ENCODE measurements around the gene PDE4D. TPM values are rescaled to one million over a fixed set of nuclear protein-coding genes. Genes with fewer than 3 reads are reported as not detected.
"Not testable (repeated sequence)": the region's sequence is repeated elsewhere in the genome, so short reads cannot be mapped to it uniquely, and the experiment has no call there.

The PDE4D gene
- total RNA-seq, 4 donors from 2014 or later: 14.7 to 36.3 (median 24.7) TPM

DNA sequence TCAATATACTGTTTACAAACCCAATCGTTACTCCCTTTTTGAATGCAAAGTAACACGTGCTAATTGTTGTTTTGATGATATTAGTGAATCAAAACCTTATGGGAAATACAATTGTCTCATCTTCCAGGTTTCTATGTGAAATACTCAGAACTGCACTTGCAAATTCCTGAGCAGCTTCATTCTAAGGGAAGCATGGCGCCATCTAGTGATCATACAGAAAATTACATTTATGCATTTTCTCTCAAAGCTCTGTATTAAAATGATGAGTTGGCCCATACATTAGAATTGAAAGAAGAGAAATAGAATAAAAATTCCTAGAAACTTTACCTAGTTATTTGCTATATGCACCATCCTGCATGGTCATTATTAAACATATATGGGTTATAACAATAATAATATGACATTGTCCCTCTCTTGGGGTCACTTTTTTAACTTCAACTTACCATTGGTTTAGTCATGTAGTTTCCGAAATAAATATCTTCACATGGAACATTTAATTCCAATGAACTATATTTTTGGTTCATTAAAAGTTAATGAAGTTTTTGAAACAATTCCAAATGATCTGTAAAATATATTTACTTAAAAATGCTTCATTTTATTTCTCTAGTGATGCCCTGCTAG lies 220.0 kb downstream of the PDE4D start:
- Histone ChIP-seq H3K27ac (no peak overlapping the region), H3K36me3 (no peaks in the 10 kb centered on the region), H3K27me3 (no peaks in the 10 kb centered on the region), H3K9me3 (no peaks in the 10 kb centered on the region), H3K4me3 (replicated peaks in 1 of 3) (no peak overlapping the region), H3K4me1 (no peaks in the 10 kb centered on the region)
- intact Hi-C loops (cut with DNase I): loop anchor here (5.0 to 10.0 kb wide), 2 partner anchors 169 to 286 kb away; no protein-coding TSS in a partner anchor
- 24% methylated on average over 4 of the region's 4 CpGs for WGBS, 2 donors
- no peak for TF ChIP-seq POLR2A (IDR thresholded peaks at IDR 0.05)
- TF ChIP-seq, protein P1, sequence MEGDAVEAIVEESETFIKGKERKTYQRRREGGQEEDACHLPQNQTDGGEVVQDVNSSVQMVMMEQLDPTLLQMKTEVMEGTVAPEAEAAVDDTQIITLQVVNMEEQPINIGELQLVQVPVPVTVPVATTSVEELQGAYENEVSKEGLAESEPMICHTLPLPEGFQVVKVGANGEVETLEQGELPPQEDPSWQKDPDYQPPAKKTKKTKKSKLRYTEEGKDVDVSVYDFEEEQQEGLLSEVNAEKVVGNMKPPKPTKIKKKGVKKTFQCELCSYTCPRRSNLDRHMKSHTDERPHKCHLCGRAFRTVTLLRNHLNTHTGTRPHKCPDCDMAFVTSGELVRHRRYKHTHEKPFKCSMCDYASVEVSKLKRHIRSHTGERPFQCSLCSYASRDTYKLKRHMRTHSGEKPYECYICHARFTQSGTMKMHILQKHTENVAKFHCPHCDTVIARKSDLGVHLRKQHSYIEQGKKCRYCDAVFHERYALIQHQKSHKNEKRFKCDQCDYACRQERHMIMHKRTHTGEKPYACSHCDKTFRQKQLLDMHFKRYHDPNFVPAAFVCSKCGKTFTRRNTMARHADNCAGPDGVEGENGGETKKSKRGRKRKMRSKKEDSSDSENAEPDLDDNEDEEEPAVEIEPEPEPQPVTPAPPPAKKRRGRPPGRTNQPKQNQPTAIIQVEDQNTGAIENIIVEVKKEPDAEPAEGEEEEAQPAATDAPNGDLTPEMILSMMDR (IDR thresholded peaks at IDR 0.05): peak; percentile 43 to 89 (median 76)
- no peak for DNase-seq

DNA sequence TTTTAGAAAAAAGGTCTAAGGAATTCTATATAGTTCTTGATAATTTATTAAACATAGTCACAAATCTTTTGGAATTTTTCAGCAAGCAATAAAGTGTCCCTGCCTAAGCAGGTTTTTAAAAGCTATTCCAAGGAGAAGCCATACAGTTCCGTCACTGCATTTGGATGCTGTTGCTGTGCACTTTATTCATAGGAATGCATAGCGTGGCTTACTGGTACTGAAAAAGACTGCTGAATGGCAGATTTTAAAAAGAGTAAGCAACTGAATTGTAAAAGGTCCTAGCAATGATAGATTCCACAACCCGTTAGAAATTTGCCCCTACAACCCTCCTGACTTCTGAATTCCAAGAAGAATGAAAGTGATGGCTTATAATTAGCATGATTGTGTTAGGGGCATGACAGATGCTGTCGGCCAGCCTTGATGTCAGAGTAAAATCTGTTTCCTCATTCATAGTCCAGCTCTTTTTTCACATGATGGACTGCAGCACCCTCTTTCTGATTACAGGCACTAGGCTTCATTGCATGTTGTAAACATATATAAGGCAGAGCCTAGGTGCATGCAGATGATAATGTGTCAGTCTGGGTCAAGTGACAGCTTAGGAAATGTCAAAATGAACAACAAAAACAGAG lies 227.0 kb downstream of the PDE4D start:
- 85 to 86% methylated on average over 4 of the region's 4 CpGs for WGBS, 2 donors
- intact Hi-C loops (cut with DNase I): no loop called here
- no peaks in the 10 kb centered on the region for H3K4me1 ChIP-seq
- H3K4me3 ChIP-seq (replicated peaks in 1 of 3): no peak overlapping the region
- TF ChIP-seq, protein P1 (IDR thresholded peaks at IDR 0.05): no peak
- TF ChIP-seq POLR2A (IDR thresholded peaks at IDR 0.05): no peak
- no peaks in the 10 kb centered on the region for H3K9me3 ChIP-seq
- no peak overlapping the region for H3K27ac ChIP-seq
- H3K27me3 ChIP-seq: no peaks in the 10 kb centered on the region
- no peak for DNase-seq
- H3K36me3 ChIP-seq: no peaks in the 10 kb centered on the region

DNA sequence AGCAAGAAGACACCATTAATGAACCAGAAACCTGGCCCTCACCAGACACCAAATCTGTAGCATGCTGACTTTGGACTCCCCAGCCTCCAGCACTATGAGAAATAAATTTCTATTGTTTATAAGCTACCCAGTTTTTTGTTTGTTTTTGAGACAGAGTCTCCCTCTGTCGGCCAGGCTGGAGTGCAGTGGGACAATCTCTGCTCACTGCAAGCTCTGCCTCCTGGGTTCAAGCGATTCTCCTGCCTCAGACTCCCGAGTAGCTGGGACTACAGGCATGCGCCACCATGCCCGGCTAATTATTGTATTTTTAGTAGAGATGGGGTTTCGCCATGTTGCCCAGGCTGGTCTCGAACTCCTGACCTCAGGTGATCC lies 227.7 kb downstream of the PDE4D start:
- H3K4me3 ChIP-seq (replicated peaks in 1 of 3); H3K36me3 ChIP-seq; intact Hi-C loops (cut with DNase I); H3K27me3 ChIP-seq; DNase-seq; H3K4me1 ChIP-seq; H3K27ac ChIP-seq; H3K9me3 ChIP-seq: not testable (repeated sequence)
- 93 to 95% methylated on average over 7 of the region's 7 CpGs for WGBS, 2 donors

DNA sequence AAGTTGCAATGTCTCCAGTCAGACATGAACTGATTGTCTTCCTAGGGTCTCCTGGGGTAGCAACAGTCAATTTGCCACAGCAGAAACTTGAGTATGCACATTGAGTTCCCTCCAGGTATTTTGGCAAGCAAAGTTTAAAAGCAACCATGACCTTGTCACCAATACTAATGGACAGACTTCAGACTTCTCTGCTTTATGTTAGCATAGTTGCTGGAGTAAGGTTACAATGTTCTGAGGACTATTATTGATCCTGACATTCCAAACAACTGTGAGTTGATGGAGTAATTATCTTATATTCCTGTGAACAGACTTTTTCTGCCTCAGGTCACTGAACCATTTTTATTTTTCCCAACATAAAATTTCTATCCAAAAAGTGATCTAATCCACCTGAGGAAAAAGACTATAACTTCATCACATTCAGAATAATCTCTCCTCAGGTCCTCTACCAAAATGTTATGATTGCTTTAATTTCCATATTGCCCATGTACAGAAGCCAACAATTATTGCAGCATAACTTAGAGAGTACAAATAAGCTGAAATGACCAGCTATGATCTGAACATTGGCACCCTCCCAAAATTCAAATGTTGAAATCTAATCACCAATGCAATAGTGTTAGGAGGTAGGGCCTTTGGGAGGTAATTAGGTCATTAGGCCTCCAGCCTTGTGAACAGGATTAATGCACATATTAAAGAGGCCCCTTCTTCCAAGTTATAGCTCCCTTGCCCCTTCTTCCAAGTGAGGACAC lies 228.3 kb downstream of the PDE4D start:
- Histone ChIP-seq H3K9me3 (no peaks in the 10 kb centered on the region), H3K4me3 (replicated peaks in 1 of 3) (no peak overlapping the region), H3K27ac (no peak overlapping the region), H3K36me3 (no peaks in the 10 kb centered on the region), H3K4me1 (no peaks in the 10 kb centered on the region), H3K27me3 (no peaks in the 10 kb centered on the region)
- intact Hi-C loops (cut with DNase I): no loop called here
- DNase-seq: no peak
- no peak for TF ChIP-seq POLR2A (IDR thresholded peaks at IDR 0.05)
- TF ChIP-seq, protein P1 (IDR thresholded peaks at IDR 0.05): no peak

DNA sequence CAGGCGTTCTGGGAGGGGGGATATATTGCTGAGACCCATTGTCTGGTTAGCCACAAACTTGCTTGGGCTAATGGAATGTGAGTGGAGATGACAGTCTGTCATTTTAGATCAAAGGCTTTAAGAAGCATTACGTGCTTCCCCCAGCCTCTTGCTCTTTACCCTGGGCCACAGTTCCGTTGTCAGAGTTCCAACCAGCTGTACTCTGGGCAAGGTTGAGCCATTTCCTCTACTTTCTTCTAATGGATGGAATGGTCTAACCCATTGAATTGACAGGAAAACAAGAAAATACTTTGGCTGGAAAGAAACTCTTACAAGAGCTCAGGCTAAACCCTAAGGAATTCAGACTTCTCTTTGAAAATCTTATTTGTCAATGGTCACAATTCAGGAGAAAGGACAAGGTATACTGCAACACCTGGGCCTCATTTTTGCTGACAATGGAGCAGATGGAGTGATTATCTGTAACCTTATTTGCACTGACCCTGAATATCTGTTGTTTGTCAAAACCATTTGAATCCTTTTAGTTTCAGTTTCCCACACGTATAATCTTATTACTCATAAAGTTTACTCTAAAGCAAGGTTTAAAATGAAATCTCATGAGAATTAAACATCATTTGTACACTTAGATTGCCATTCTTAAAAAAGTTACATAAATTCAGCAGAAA lies 231.4 kb downstream of the PDE4D start:
- TF ChIP-seq, protein P1 (IDR thresholded peaks at IDR 0.05): no peak
- no peak for TF ChIP-seq POLR2A (IDR thresholded peaks at IDR 0.05)
- WGBS, 2 donors: 59 to 61% methylated on average over 4 of the region's 4 CpGs
- DNase-seq: no peak
- H3K36me3 ChIP-seq: no peaks in the 10 kb centered on the region
- no peaks in the 10 kb centered on the region for H3K9me3 ChIP-seq
- no peak overlapping the region for H3K4me3 ChIP-seq (replicated peaks in 1 of 3)
- intact Hi-C loops (cut with DNase I): no loop called here
- no peak overlapping the region for H3K27ac ChIP-seq
- H3K27me3 ChIP-seq: no peaks in the 10 kb centered on the region
- H3K4me1 ChIP-seq: no peaks in the 10 kb centered on the region
